HG03457 (cell line): ENCODE measurements around the gene OCA2.
"Not testable (repeated sequence)": the region's sequence is repeated elsewhere in the genome, so short reads cannot be mapped to it uniquely, and the experiment has no call there.

Experiments used
- ATAC-seq: cut with Tn5 transposase; IDR thresholded peaks from one replicate; pipeline ENCODE4 v1.9.1; 2021; ENCODE audit warnings: moderate number of reproducible peaks; ENCODE audit not compliant: unreplicated experiment

Gene OCA2

GRCh38 chr15:27744641-27745040 lies 354.5 kb downstream of the OCA2 start:
- ATAC-seq = no peak

GRCh38 chr15:27743638-27744037 lies 355.5 kb downstream of the OCA2 start:
- no peak for ATAC-seq

DNA sequence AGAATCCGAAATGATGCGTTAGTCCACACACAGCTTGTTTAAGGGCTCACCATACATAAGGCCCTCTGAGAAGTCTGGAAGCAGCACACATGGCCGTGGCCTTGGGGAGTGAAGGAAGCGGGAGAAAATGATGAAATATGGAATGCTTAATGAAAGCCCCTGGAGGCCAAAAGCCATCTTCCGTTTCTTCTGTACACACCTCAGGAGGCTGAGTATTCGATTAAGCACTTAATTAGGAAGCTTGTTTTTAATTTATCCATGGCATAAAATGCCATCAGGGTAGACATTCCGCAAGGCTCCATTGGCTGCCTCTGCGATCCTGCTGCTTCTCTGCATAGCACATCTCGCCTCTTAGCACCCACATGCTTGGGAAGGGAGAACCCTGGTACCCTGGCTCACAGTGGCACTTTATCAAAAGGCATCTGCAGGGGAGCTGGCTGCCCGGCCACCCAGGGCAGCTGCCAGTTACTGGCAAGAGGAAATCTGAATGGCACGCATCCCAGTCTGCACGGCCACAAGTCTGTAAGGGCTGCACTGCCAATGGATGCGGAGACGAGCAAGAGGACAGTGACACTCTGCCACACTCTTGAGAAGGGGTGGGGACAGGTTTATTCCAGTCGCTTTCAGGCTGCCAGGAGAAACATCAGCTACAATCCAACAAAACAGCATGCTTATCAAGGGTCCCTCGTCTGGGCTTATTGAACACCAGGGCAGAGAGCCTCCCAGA lies 356.2 kb downstream of the OCA2 start:
- ATAC-seq = no peak

DNA sequence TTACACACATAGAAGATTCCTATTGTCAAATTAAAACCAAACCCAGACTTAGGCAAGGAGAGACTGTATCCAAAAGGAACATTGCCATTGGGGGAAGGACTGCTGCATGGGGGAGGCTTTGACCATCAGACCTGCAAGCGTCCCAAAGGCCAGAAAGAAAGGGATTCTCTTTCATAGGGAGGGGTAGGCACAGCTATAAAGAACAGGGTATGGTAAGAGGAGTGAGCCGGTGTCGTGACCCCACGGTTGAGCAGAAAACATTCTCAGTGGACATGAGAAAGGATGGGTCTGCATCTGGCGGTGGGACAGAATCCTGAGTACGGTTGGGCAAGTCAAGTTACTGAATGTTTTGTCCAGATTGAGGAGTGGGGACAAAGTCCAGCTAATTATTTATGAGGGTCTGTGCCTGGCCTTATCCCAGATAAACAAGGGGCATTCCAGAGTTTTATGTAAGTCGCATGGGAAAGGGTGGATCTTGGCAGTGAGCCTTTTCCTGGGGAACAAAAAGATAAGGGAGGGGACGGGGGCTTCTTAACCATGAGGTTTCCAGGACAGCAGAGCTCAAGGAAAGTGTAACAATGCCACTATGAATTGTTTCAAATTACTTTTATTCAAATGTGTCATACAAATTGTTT lies 357.8 kb downstream of the OCA2 start:
- ATAC-seq = no peak

- ATAC-seq = no peak
Measured at GRCh38 chr15:27734785-27735495, 364.2 kb downstream of the OCA2 start.

DNA sequence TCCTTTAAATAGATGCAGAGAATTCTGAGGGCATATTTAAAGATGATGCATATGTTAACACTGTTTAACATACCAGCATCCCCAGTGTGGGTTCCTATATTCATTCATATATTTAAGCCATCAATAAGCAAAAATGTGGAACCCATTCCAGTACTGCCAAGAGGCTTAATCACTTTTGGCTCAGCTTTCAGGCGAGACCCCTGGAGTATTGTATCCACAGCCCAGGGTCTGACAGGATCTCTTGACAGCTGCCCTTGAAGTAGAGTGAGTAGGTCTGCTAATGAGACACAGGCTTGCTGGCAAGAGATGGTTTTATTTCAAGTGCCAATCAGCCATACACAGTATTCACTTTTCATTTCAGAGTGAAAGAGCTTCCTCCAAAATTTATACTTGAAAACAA lies 367.3 kb downstream of the OCA2 start:
- no peak for ATAC-seq

DNA sequence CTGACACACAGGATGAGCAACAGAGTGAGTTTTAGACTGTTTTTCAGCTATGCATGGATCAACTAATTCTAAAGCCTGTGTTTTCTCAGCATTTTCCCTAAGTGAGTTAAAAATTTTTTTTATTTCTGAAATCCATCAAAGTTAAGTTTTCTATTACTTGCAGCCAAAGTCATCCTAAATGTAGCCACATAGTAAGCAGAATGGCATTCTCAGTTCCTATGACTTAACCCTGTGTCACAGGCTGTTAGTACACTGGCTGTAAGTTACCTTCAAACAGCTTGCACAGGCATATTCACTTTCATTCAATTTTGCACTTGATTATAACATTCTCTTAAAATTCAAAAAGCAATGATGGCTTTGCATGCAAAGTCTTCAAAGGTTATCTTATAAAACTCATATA lies 368.2 kb downstream of the OCA2 start:
- no peak for ATAC-seq

GRCh38 chr15:27725731-27726130 lies 373.4 kb downstream of the OCA2 start:
- no peak for ATAC-seq

GRCh38 chr15:27723821-27724220 lies 375.3 kb downstream of the OCA2 start:
- ATAC-seq = no peak

GRCh38 chr15:27722102-27722501 lies 377.0 kb downstream of the OCA2 start:
- no peak for ATAC-seq

GRCh38 chr15:27714675-27715074 lies 384.4 kb downstream of the OCA2 start:
- ATAC-seq = no peak

- ATAC-seq = not testable (repeated sequence)
Measured at GRCh38 chr15:27713850-27714249, 385.3 kb downstream of the OCA2 start.

DNA sequence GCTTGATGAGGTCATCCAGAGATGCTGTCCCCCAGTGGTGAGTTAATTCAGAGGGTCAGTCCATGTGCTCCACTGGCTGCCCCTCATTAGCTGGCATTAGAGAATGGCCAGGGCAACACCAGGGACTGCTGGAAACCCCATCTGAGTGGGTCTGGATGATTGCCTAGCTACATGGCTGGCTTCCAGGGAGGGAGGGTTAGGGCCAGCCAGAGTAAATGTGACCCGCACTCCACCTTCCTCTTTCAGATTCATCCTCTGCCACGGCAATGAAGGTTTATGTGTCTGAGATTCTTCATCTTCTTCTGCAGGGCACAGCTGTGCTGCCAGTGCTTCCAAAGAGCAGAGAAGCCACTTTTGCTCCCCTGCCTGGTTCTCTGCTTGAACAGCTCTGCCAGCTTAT lies 391.9 kb downstream of the OCA2 start:
- no peak for ATAC-seq

DNA sequence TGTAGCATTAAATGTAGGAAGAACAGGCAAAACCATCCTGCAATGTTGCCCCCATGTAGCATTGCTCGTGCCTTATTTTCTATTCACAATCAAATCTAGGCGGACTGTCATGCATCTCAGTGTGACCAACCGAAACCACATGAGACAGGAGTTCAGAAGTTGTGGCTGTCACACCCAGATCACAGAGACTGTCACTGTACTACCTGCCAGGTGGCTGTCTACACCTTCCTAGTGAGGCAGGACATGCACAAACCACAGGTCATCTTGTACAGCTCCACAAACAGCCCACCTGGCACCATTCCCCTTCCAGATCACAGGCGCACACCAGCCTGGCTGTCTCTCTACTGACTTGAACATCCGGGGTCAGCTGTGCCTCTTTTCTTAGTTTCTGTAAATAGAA lies 392.8 kb downstream of the OCA2 start:
- no peak for ATAC-seq

DNA sequence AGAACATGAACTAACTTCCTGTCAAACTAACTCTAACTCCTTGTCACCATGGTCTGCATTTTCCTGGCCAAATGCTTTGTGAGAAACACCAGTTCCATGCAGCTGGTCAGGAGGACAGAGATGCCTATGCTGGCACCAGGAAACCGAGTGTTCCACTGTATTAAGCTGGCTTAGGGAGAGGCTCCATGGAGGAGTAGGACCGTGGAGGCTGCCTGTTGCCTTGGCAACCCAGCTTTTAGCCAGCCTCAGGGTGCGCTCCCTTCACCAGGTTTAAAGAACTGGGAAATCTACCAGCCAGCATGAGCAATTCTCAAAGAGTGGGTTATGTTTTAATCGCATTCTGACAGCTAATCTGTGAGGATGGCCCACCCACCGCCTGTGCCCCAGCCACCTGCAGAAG lies 394.1 kb downstream of the OCA2 start:
- no peak for ATAC-seq
